ENCODE measurements around the gene PATJ. TPM values are rescaled to one million over a fixed set of nuclear protein-coding genes. Genes with fewer than 3 reads are reported as not detected.
A peak's percentile ranks its signal among the peaks of the same experiment; 100 is the strongest.

Gene PATJ
- total RNA-seq, 1 experiment from 2014 or later, result 57.9 TPM

- Mint-ChIP-seq H3K27me3 (ENCODE audit: low read depth) (no peaks in the 10 kb centered on the region), H3K9me3 (no peaks in the 10 kb centered on the region), H3K27ac (no peak overlapping the region), H3K36me3 (no peaks in the 10 kb centered on the region), H3K4me3 (no peak overlapping the region), H3K4me1 (peaks cover 65% of the 10 kb centered on the region)
- TF ChIP-seq IRF2 (CRISPR knock-in tag; IDR thresholded peaks at IDR 0.05; ENCODE audit: borderline replicate concordance, low read depth) (no peak), STAT6 (CRISPR knock-in tag; conservative IDR thresholded peaks at IDR 0.05; ENCODE audit: low read depth) (no peak), ZNF396 (CRISPR knock-in tag; IDR thresholded peaks at IDR 0.05; ENCODE audit: borderline replicate concordance) (no peak), ESRRA (CRISPR knock-in tag; IDR thresholded peaks at IDR 0.05; ENCODE audit: borderline replicate concordance) (no peak), NFATC4 (CRISPR knock-in tag; IDR thresholded peaks at IDR 0.05) (no peak), SMAD4 (CRISPR knock-in tag; IDR thresholded peaks at IDR 0.05) (no peak), ZNF263 (CRISPR knock-in tag; IDR thresholded peaks at IDR 0.05; ENCODE audit: low read depth) (no peak), JAZF1 (CRISPR knock-in tag; IDR thresholded peaks at IDR 0.05) (no peak), ERG (CRISPR knock-in tag; IDR thresholded peaks at IDR 0.05) (no peak), HMGXB4 (CRISPR knock-in tag; IDR thresholded peaks at IDR 0.05) (no peak), USF2 (CRISPR knock-in tag; IDR thresholded peaks at IDR 0.05) (no peak)
- ChIA-PET POLR2A (no interaction called here), CTCF (interaction anchor here (1.0 kb wide), 1 partner anchor 45 kb away, joined by 4 read pairs; no protein-coding TSS in a partner anchor)
- DNase-seq (ENCODE audit: low spot score) (no peak), ATAC-seq (no peak)
These were observed 295.0 kb downstream of the PATJ start for GRCh38 chr1:62037274-62037673.

- POLR2A ChIA-PET, result interaction anchor here (0.6 kb wide), 1 partner anchor 24 kb away, joined by 4 read pairs; no protein-coding TSS in a partner anchor
- CTCF ChIA-PET, result interaction anchor here (1.0 kb wide), 1 partner anchor 41 kb away, joined by 3 read pairs; no protein-coding TSS in a partner anchor
- DNase-seq (ENCODE audit: low spot score) (no peak), ATAC-seq (peak; percentile 11; the same call in 1 of the 2 replicates)
- Mint-ChIP-seq H3K27me3 (ENCODE audit: low read depth) (no peaks in the 10 kb centered on the region), H3K36me3 (no peaks in the 10 kb centered on the region), H3K9me3 (no peaks in the 10 kb centered on the region), H3K4me3 (no peak overlapping the region), H3K4me1 (peaks cover 51% of the 10 kb centered on the region), H3K27ac (no peak overlapping the region)
- no peak for TF ChIP-seq ELF4 (CRISPR knock-in tag; IDR thresholded peaks at IDR 0.05; ENCODE audit: low read depth)
- TF ChIP-seq ZBTB21 (CRISPR knock-in tag; IDR thresholded peaks at IDR 0.05; ENCODE audit: borderline replicate concordance), result no peak
- TF ChIP-seq NR3C1 (CRISPR knock-in tag; conservative IDR thresholded peaks at IDR 0.05; ENCODE audit: low read depth), result no peak
- TF ChIP-seq ZNF317 (CRISPR knock-in tag; IDR thresholded peaks at IDR 0.05; ENCODE audit: borderline replicate concordance, low read depth), result no peak
- TF ChIP-seq AR (CRISPR knock-in tag; IDR thresholded peaks at IDR 0.05), result no peak
- no peak for TF ChIP-seq TEAD4 (CRISPR knock-in tag; IDR thresholded peaks at IDR 0.05)
These were observed 296.5 kb downstream of the PATJ start for GRCh38 chr1:62038594-62039284.

All from WTC11 (cell line).